ENCODE results near the gene TXNDC11. TPM values are rescaled to one million over a fixed set of nuclear protein-coding genes. Genes with fewer than 3 reads are reported as not detected.
A peak's percentile ranks its signal among the peaks of the same experiment; 100 is the strongest.

The TXNDC11 gene
- total RNA-seq, 2 donors from 2014 or later = 75.0 to 96.9 TPM

GRCh38 chr16:11708421-11708820, 34.2 kb downstream of the TXNDC11 start:
- Histone ChIP-seq H3K27ac (no peak overlapping the region), H3K9me3 (no peaks in the 10 kb centered on the region), H3K27me3 (replicated peaks; ENCODE audit: insufficient read depth) (no peaks in the 10 kb centered on the region), H3K4me3 (no peak overlapping the region), H3K36me3 (no peaks in the 10 kb centered on the region), H3K4me1 (replicated peaks) (peaks cover 16% of the 10 kb centered on the region)
- intact Hi-C loops (cut with DNase I) = no loop called here
- no peak for DNase-seq (ENCODE audit: low spot score)
- 90% methylated on average over 1 of the region's 1 CpG for WGBS
- TF ChIP-seq CTCF (IDR thresholded peaks at IDR 0.05) (no peak), POLR2AphosphoS5 (IDR thresholded peaks at IDR 0.05) (no peak), POLR2A (IDR thresholded peaks at IDR 0.05) (no peak)

GRCh38 chr16:11707679-11708197, 34.9 kb downstream of the TXNDC11 start:
- WGBS = 95% methylated on average over 4 of the region's 4 CpGs
- Histone ChIP-seq H3K4me1 (replicated peaks) (peaks cover 16% of the 10 kb centered on the region), H3K36me3 (no peaks in the 10 kb centered on the region), H3K27me3 (replicated peaks; ENCODE audit: insufficient read depth) (no peaks in the 10 kb centered on the region), H3K4me3 (no peak overlapping the region), H3K27ac (no peak overlapping the region), H3K9me3 (no peaks in the 10 kb centered on the region)
- TF ChIP-seq CTCF (IDR thresholded peaks at IDR 0.05) (no peak), POLR2AphosphoS5 (IDR thresholded peaks at IDR 0.05) (no peak), POLR2A (IDR thresholded peaks at IDR 0.05) (no peak)
- intact Hi-C loops (cut with DNase I) = no loop called here
- DNase-seq (ENCODE audit: low spot score) = no peak

GRCh38 chr16:11706180-11706742, 36.4 kb downstream of the TXNDC11 start:
- H3K4me3 ChIP-seq = no peak overlapping the region
- intact Hi-C loops (cut with DNase I) = no loop called here
- H3K27ac ChIP-seq = peak overlapping the region; percentile 47 to 64
- no peaks in the 10 kb centered on the region for H3K9me3 ChIP-seq
- no peaks in the 10 kb centered on the region for H3K27me3 ChIP-seq (replicated peaks; ENCODE audit: insufficient read depth)
- no peaks in the 10 kb centered on the region for H3K36me3 ChIP-seq
- TF ChIP-seq POLR2A (IDR thresholded peaks at IDR 0.05) (no peak), POLR2AphosphoS5 (IDR thresholded peaks at IDR 0.05) (peak; percentile 40)
- WGBS = 36% methylated on average over 5 of the region's 5 CpGs
- DNase-seq (ENCODE audit: low spot score) = no peak
- peaks cover 16% of the 10 kb centered on the region for H3K4me1 ChIP-seq (replicated peaks)

GRCh38 chr16:11705311-11706025, 37.2 kb downstream of the TXNDC11 start:
- 11% methylated on average over 6 of the region's 6 CpGs for WGBS
- intact Hi-C loops (cut with DNase I) = no loop called here
- DNase-seq (ENCODE audit: low spot score) = peak; percentile 68
- H3K27me3 ChIP-seq (replicated peaks; ENCODE audit: insufficient read depth) = no peaks in the 10 kb centered on the region
- H3K27ac ChIP-seq = peak overlapping the region; percentile 47 to 64
- peak; percentile 76 for TF ChIP-seq POLR2AphosphoS5 (IDR thresholded peaks at IDR 0.05)
- TF ChIP-seq CTCF (IDR thresholded peaks at IDR 0.05) = no peak
- no peak for TF ChIP-seq POLR2A (IDR thresholded peaks at IDR 0.05)
- H3K9me3 ChIP-seq = no peaks in the 10 kb centered on the region
- H3K4me3 ChIP-seq = no peak overlapping the region
- H3K4me1 ChIP-seq (replicated peaks) = peaks cover 16% of the 10 kb centered on the region
- no peaks in the 10 kb centered on the region for H3K36me3 ChIP-seq

GRCh38 chr16:11700264-11701029, 42.2 kb downstream of the TXNDC11 start:
- WGBS = 79% methylated on average over 9 of the region's 9 CpGs
- no peak overlapping the region for H3K4me3 ChIP-seq
- peaks cover 4% of the 10 kb centered on the region for H3K4me1 ChIP-seq (replicated peaks)
- no peak for DNase-seq (ENCODE audit: low spot score)
- intact Hi-C loops (cut with DNase I) = no loop called here
- H3K9me3 ChIP-seq = no peaks in the 10 kb centered on the region
- H3K36me3 ChIP-seq = peaks cover 0 to 13% of the 10 kb centered on the region in 2 donors
- no peaks in the 10 kb centered on the region for H3K27me3 ChIP-seq (replicated peaks; ENCODE audit: insufficient read depth)
- peak overlapping the region in 1 of 2 donors; percentile 7 for H3K27ac ChIP-seq
- TF ChIP-seq CTCF (IDR thresholded peaks at IDR 0.05) (no peak), POLR2A (IDR thresholded peaks at IDR 0.05) (no peak), POLR2AphosphoS5 (IDR thresholded peaks at IDR 0.05) (no peak)

Data from prostate gland (tissue), 2 donors.